GM19452 (cell line): ENCODE results near the gene SLC25A23.

Experiments used
- ATAC-seq: cut with Tn5 transposase; IDR thresholded peaks from one replicate; pipeline ENCODE4 v1.9.1; 2021; ENCODE audit not compliant: unreplicated experiment

Gene SLC25A23

DNA sequence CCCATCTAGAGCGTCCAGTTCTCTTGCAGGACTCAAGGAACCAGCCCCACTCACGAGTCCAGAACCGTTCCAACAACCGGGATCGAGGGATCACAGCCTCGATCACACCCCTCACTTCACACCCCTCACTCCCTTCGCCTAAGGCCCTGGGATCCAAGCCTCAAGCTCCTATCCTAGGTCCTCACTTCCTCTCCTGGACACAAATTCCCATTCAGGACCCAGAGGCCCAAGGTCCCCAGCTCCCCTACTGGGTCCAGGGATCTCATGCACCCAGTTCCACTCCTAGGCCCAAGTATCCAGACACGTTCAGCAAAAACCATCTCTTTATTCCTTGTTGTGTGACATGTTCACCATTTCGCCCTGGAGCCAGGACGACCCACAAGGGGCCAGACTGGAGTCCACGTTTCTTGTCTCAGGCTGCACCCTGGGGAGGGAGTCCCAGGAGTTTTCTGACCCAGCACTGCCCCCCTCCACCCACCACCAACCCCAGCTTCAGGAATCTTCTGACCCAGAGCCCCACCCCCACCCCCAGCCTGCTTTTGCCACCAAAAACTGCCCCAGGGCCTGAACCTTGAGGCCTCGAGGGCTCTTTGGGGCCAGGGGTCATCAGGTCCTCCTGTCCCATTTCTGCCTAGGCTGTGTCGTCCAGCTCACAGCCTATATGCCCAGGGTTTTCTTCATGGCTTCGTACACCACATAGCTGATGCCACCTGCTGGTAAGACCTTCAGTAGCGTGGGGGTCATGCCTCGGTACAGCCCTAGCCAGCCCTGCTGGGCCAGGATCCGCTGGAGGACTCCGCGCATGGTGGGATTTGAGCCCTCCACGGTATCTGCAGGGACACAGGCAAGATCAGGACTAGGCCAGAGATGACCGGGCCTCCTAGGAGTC lies 33.6 kb downstream of the SLC25A23 start:
- ATAC-seq: no peak

DNA sequence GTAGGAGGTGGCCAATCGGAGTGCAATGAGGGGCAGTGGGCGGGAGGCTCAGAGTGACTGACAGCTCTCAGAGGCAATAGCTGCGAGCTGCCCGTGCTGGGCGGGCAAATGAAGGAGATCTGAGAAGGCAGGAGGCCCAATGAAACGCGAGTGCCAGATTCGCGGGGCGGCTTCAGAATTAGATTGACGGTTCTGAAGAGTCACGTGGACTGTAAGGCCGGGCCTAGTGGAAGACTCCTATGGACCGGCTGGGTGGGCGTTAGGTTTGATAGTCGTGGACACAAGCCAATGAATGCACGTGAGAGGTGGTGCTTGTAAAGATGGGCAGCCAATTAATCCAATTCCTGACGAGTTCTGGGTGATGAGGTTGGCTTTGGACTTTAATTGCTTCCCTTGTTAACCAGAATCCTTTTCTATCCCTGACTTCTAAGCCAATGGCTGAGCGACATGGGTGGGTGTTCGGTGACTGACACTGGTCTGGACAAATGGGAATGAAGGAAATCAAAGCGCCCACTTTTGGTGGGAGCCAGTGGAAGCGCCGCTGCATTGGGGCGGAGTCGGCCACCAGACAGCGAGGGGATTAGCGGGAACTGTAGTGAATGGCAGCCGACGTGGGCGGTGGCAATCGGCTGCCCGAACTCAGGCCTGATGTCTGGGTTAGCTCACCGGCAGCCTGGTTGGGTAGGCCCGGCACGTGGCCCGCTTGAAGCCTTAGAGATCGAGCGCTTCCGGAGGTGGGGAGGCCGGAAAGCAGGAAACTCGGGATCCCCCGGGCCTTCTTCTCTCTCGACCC lies 34.5 kb downstream of the SLC25A23 start:
- ATAC-seq: peak; percentile 86

DNA sequence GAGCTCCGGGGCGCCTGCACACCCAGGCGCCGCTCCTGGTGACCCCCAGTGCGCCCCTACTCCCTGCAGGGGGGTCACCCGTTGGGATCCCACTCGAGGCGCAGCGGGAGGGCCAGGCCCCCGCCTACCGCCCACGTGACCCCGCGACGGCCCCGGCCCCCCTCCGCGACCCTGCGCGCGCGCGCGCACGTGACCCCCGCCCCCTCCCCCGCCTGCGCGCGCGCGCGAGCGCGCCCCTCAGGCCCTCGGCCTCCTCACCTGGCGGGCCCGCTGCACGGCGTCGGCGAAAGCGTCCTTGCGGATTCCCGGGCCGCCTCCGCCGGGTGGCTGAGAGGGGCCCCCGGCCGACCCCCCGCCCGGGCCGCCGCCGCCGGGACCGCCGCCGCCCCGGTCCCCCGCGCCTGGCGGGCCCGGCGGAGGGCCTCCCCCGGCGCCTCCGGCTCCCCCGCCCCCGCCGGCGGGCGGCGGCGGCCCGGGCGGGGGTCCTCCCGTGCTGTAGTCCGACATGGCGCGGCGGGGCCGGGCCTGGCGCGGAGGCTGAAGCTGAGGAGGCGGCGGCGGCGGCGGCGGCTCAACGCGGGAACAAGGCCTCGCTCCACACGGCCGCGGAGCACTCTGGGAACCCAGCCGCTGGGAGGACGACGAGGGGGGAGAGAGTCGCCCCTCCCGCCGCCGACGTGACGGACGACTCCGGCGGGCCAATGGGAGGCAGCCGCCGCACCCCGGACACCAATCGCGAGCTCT lies 35.2 kb downstream of the SLC25A23 start, which contains the start of gene KHSRP:
Gene KHSRP (minus strand): TSS at position 617 of the 744 bp plus-strand sequence. CDS start 110 bp downstream, at position 507.
- no peak for ATAC-seq

DNA sequence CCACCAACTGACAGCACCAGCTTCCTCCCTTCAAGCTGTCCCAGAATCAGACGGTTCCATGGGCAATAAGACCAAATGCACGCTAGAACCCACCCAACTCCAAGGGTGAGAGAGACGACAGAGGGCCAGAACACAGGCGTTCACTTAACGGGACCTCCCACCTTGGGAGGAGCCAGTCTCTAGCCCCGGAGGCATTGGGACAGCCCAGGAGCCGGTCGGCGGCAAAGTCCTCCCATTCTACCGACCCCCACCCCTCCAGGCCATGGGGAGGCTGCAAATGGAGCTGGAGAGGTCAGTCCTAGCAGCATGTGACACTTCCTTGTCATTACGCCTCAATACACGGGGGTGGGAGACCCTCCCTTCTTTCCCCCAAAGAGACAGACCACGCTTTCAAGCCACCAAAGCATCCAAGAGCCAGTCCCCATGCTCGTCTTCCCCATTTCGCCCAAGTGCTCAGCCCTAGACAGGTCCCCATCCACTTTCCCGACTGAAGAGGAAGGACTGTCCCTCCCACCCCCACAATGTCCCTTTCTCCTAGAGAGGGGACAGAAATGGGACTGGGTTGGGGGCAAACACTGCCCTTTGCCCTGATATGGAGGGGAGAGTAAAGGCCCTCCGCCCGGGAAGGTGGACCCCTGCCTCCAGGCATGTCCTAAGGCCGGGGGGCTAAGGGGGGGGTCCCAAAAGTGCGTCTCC lies 35.9 kb downstream of the SLC25A23 start:
- ATAC-seq: no peak

DNA sequence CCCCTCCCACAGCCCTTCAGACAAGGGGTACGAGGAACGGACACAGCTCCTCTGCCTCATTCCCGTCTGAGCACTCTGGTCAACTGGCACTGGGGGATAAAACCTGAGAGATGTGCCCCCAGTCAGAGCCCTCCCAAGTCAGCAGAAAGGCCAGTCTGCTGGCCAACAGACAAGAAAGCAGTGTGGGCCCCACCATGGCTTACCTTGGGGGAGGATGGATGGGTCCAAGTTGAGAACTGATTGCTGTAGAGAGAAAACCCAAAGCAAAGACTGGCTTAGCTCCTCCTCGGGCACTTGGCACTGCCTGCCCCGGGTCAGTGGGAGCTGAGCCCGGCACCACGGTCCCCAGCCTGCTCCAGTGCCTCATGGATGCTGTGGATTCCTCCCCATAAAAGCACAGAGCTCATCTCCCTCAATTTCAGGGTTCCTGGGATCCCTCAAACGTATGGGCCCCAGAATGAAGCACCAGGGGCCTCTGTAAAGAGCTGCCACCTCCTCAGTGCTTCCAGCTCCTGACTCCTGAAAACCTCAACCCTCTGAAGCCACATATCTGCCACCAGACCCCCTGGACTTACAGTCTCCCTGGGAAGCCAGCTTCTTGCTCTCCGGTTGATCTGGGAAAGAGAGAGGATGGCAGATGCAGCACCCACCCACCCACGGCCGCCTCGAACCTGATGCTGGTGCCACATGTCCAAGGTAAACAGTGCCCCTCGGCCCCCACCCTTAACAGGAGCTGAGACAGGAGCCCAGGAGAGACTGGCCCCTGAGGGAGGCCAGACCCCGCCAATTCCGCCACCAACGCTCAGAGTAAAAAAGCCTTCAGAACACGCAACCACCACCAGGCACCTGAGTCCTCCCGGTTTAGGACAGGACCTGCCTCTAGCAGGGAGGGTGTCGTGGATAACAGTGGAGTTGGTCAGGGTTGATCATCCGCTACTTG lies 38.2 kb downstream of the SLC25A23 start:
- ATAC-seq: no peak

DNA sequence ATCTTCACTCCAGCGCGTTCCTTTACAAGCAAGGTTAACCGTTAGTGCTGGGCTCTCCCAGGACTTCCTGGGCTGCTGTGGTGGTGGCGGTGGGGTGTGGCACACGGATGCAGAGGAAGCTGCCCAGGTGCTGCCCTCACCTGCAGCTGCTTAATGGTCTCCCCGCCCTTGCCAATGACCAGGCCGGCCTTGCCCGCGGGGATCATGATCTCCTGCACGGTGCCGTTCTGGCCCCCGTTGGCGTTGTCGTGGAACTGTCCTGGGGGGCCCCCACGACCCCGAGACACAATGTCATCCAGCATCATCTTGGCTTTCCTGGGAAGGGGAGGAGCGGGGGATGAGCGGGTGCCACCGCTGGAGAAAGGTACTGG lies 41.0 kb downstream of the SLC25A23 start:
- ATAC-seq: no peak

DNA sequence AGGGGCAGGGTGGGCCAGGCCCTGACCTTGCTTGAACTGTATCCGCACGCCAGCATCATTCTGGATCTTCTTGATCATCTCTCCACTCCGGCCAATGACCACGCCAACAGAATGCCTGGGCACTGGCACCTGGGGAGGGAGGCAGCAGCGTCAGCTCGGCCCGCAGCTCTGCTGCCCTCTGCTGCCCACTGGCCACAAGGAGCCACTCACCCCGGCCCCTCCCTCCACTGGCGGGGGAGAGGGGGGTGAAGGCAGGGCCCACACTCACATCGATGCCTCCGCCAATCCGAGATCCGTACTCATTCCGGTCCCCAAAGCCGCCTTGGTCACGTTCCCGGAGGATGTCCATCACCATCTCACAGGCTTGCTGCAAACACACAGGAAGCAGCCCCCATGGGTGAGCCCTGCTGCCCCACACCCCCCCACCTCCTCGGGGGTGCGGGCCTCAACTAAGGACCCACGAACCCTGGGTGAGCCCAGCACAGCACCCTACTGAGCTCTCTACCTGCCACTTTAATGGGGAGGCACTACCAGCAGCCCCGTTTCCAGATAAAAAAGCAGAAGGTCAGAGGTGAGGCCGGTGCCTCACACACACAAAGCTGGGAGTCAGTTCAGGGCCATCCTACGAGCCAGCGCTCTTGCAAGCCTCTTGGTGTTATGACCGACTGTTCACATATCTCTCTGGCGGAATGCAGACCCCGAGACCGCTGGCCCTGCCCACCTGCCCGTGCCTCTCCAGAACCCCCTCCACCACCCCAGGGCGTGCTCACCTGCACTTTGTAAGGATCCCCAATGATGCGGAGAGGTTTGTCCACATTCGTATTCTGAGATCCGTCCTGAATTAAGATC lies 41.7 kb downstream of the SLC25A23 start:
- ATAC-seq: no peak

DNA sequence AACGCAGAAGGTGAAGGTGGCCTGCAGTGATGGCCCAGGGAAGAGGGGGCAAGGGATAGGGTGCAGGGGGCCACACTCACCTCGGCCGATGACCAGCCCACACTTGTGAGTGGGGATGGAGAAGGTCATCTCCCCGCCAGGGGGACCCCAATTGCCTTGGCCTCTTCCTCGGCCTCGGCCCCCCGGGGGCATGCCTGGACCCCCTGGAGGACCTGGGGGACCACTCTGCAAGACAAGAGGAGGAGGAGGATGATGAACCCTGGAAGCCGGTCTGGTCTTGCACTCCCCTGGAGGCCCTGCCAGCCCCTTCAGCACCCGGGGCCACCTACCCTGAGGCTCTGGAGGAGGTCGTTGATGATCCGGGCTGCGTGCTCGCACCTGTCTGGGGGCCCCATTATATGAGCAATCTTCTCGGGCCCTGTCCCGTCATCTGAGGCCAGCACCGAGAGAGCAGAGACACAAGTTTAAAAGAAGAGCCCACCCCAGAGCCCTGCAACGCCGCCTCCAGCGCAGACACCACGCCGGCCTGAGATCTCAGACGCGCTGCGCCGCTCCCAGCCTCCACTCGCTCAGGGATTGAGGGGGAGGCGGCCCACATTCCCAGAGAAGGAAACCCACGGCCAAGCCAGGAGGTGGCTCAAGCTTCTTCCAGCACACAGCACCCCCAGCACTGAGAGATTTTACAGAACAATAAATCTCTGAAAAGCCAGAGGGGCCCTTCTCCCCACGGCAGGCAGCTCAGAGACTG lies 42.8 kb downstream of the SLC25A23 start:
- ATAC-seq: no peak

DNA sequence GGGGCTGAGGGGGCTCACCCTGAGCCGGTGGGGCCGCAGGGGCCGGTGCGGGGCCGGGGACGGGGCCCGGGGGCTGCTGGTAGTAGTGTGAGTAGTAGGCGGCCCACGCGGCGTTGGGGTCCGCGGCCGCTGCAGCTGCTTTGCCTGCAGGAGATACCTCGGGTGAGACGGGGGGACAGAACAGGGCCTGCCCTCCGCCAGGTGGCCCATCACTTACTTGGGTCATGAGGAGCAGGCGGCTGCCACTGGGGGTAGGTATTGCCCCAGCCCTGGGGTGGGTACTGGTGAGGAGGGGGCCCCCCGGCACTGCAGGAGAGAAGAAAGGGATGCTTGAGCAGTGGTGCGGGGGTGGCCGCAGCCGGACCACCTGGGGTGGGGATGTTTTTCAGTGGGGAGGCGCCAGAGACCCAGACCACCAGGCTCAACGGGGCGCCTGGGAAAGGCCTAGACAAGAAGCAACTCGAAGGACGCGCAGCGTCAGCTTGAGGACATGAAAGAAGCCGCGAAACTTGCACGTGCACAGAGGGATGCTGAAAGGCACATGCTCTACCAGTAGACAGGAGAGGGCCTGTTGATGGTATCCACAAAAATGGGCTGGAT lies 43.9 kb downstream of the SLC25A23 start:
- no peak for ATAC-seq

DNA sequence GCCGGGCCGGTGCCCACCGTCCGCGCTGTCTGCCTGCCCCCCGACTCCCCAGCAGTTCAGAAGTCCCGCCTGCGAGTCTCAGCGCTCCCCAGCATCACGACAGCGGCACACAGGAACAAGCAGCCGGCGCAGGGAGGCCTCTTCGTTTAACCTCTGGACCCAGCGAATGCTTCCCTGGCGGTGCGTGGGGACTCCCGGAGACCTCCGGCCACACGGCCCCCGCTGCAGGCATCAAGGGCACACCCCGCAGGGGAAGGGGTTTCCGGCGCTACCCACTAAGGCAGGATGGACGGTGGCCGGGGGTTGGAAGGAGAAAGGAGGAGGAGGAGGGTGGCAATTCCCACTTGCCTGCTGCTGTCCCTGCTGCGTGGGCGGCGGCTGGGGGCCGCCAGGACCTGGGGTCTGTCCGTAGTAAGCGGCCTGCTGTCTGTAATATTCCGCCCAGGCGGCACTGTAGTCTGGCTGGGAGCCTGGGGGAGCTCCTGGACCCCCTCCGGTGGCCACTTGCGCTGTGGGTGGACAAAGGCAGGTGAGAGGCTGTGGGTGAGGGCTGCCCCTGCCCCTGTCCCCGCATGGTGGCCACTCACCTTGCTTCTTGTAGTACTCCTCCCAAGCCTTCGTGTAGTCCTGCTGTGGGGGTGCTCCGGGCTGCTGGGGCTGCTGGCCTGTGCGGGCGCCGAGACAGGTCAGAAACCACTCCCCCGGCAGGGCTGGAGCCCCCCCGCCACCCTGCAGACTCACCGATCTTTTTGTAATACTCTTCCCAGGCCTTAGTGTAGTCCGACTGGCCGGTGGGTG lies 44.6 kb downstream of the SLC25A23 start:
- no peak for ATAC-seq

DNA sequence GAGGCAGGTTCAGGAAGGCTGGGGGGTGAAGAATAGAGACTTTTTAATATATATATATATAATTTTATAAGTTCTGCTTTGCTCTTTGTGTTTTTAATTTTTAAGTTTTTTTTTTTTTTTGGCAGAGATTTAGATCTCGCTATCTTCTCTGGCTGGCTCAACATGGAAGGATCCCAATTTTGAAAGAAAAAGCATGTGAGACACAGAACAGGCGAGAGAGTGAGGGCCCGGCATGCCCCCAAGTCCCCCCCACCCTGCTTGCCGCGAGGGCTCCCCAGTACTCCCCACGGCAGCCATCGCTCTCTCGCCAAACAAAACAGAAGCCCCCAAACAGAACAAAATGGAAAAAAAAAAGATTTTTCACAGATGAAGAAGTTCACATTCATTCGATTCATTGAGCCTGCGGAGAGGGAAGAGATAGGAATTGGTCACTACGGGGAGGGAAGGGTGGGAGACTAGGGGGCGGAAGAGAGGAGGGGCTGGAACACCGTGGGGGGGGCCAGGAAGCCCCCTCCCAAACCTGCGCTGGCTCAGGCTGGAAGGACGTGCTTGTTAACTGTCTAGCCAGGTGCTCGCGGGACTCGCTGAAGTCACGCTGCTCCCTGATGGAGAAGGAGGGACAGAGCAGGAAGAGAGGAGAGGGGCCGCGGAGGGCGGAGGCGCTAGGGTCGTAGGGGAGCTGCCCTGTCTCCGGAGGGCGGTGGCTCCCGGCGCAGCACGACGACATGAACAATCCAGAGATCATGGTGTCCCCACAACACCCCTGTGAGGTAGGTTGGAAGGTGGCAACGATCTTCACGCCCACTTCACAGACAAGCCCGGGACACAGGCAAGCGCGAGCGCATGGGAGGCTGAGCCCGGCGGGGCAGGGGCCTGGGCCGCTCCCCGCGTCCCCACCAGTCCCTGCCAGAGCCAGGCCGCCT lies 45.6 kb downstream of the SLC25A23 start:
- no peak for ATAC-seq

DNA sequence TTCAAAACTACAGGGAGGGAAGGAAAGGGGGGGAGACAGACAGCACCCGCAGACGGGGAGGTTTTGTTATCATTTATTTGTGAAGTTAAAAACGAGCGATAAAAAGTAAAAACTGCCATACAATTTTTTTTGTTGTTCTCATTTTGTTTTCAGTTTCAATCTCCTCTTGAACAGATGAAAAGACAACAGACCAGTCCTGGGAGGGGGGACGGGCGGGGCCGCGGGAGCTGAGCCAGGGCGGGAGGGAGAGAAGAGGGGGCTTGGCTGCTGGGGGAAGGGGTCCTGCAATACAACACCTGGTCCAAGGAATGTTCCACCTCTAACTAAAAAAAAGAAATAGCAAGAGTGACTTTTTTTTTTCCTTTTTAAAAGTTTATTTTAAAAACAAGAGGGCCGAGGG lies 46.3 kb downstream of the SLC25A23 start:
- no peak for ATAC-seq

DNA sequence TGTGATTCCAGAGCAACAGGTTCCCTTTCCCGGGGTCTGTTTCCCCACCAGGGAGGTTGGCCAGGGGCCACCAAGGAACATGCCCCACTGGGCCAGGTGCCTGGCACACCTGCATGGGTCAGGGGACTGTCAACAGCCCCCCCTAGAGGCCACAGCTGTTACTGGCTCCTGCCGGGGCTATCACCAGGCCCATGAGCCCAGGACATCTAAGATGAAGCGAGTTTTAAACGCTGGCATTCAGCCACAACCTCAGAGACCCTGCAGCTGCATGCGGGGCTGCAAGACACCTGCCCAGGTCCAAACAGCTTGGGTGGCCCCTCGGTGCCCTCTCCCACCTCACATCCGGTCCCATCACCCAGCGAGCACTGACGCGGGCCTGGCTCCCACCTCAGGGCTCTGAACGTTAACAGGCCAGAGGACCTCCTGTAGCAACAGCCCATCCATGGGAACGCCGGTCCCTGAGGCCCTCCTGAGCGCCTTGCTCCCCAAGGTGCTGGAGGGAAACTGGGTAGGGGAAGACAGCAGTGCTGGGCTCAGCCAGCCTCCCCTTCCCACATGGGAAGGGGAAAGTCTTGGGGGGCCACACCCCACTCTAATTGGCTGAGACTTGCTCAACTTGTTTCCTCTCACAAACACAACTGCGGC lies 47.0 kb downstream of the SLC25A23 start:
- ATAC-seq: no peak

DNA sequence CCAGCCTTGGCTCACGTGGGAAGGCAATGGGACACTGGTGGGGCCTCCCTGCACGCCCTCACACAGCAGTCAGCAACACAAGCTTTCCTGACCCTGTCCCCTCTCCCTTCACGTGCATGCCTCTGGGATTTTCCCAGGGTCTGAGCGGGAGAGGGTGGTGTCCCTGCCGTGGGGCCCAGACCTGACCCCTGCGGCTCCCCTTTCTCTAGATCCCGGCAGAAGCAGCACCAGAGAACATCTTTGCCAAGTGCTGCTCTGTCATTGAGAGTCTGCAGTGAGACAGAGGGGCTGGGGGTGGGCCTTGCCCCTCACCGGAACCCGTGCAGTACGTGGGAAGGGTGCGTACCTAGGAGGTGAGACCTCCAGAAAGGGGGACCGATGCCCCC lies 47.5 kb downstream of the SLC25A23 start:
- ATAC-seq: no peak

DNA sequence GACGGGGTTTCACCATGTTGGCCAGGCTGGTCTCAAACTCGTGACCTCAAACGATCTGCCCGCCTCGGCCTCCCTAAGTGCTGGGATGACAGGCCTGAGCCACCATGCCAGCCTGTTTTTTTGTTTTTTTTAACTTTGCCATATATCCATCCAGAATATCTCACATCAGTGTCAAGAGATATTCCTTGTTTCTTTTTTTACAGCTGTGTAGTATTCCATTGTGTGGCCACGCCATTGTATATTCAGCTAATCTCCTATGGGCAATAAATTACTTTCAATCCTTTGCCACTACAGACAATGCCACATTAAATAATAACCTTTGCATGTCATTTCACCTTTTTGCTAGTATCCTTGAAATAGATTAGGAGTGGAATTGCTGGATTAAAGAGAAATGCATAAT lies 50.2 kb downstream of the SLC25A23 start:
- ATAC-seq: no peak
